HL-60 (cell line): ENCODE results near the gene DDX46.

Experiments
- GABPA ChIP-seq: IDR thresholded peaks from 2 replicates; pipeline ENCODE4 v1.6.1; 2012; ENCODE audit warnings: low read depth
- POLR2AphosphoS5 ChIP-seq: IDR thresholded peaks from 2 replicates; pipeline ENCODE4 v1.6.1; 2012; ENCODE audit warnings: low read depth
- SPI1 ChIP-seq: IDR thresholded peaks from 2 replicates; pipeline ENCODE4 v1.6.1; 2012; ENCODE audit warnings: low read depth, mild to moderate bottlenecking, borderline replicate concordance
- TF ChIP-seq, protein P1 (sequence below): IDR thresholded peaks from one replicate; pipeline ENCODE4 v1.5.1; 2011; ENCODE audit warnings: low read length, control low read depth, inconsistent platforms; ENCODE audit not compliant: insufficient read depth
- TF ChIP-seq, protein P2 (sequence below): IDR thresholded peaks from 2 replicates; pipeline ENCODE4 v1.6.1; 2012; ENCODE audit warnings: low read depth; ENCODE audit not compliant: insufficient replicate concordance

DNA sequence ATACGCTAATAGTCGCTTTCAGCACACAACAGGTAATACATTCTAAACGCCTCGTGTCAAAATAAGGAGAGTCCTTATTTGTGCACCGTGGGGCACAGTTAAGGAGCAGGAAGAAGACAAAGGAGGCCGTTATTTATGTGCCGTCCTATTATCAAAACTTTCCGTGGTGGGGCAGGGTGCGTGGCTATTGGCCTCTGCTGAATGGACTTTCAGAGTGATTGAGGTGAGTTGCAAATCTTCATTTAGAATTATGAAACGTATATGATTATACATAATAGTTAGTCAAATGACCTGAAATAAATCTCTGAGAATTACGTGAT lies 88.0 kb downstream of the DDX46 start:
- TF ChIP-seq, protein P1, sequence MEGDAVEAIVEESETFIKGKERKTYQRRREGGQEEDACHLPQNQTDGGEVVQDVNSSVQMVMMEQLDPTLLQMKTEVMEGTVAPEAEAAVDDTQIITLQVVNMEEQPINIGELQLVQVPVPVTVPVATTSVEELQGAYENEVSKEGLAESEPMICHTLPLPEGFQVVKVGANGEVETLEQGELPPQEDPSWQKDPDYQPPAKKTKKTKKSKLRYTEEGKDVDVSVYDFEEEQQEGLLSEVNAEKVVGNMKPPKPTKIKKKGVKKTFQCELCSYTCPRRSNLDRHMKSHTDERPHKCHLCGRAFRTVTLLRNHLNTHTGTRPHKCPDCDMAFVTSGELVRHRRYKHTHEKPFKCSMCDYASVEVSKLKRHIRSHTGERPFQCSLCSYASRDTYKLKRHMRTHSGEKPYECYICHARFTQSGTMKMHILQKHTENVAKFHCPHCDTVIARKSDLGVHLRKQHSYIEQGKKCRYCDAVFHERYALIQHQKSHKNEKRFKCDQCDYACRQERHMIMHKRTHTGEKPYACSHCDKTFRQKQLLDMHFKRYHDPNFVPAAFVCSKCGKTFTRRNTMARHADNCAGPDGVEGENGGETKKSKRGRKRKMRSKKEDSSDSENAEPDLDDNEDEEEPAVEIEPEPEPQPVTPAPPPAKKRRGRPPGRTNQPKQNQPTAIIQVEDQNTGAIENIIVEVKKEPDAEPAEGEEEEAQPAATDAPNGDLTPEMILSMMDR, result no peak
- no peak for TF ChIP-seq POLR2AphosphoS5
- TF ChIP-seq, protein P2, sequence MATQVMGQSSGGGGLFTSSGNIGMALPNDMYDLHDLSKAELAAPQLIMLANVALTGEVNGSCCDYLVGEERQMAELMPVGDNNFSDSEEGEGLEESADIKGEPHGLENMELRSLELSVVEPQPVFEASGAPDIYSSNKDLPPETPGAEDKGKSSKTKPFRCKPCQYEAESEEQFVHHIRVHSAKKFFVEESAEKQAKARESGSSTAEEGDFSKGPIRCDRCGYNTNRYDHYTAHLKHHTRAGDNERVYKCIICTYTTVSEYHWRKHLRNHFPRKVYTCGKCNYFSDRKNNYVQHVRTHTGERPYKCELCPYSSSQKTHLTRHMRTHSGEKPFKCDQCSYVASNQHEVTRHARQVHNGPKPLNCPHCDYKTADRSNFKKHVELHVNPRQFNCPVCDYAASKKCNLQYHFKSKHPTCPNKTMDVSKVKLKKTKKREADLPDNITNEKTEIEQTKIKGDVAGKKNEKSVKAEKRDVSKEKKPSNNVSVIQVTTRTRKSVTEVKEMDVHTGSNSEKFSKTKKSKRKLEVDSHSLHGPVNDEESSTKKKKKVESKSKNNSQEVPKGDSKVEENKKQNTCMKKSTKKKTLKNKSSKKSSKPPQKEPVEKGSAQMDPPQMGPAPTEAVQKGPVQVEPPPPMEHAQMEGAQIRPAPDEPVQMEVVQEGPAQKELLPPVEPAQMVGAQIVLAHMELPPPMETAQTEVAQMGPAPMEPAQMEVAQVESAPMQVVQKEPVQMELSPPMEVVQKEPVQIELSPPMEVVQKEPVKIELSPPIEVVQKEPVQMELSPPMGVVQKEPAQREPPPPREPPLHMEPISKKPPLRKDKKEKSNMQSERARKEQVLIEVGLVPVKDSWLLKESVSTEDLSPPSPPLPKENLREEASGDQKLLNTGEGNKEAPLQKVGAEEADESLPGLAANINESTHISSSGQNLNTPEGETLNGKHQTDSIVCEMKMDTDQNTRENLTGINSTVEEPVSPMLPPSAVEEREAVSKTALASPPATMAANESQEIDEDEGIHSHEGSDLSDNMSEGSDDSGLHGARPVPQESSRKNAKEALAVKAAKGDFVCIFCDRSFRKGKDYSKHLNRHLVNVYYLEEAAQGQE, result no peak
- no peak for TF ChIP-seq SPI1
- TF ChIP-seq GABPA, result no peak
